ENCODE data around the gene CYTH2. TPM values are rescaled to one million over a fixed set of nuclear protein-coding genes. Genes with fewer than 3 reads are reported as not detected.

Gene CYTH2
- total RNA-seq, 4 donors from 2014 or later = 91.6 to 232 (median 139) TPM

GRCh38 chr19:48530770-48531169 lies 61.6 kb downstream of the CYTH2 start:
- Histone ChIP-seq H3K9me3 (no peaks in the 10 kb centered on the region), H3K4me3 (replicated peaks in 1 of 3) (no peak overlapping the region), H3K36me3 (no peaks in the 10 kb centered on the region), H3K27ac (no peak overlapping the region), H3K27me3 (no peaks in the 10 kb centered on the region), H3K4me1 (no peaks in the 10 kb centered on the region)
- DNase-seq = no peak
- TF ChIP-seq CTCF (IDR thresholded peaks at IDR 0.05) (no peak), POLR2A (IDR thresholded peaks at IDR 0.05) (no peak)
- intact Hi-C loops (cut with DNase I) = no loop called here
- 80 to 85% methylated on average over 6 of the region's 6 CpGs for WGBS, 2 donors

Other genes with a start within 250 kb of the CYTH2 start
- 10 to 100 TPM; 37.0 to 58.9 (median 57.7) TPM for gene CARD8, start 213.5 kb upstream of the CYTH2 start, total RNA-seq
- gene ZNF114, start 199.3 kb upstream of the CYTH2 start, total RNA-seq = 10 to 100 TPM in 1 of 4 donors, 1 to 10 TPM in 3; 5.3 to 11.7 (median 6.1) TPM
- gene EMP3, start 143.8 kb upstream of the CYTH2 start, total RNA-seq = 10 to 100 TPM; 14.0 to 19.3 (median 14.9) TPM
- gene TMEM143, start 105.4 kb upstream of the CYTH2 start, total RNA-seq = 10 to 100 TPM in 1 of 4 donors, 1 to 10 TPM in 3; 6.3 to 12.6 (median 9.2) TPM
- gene SYNGR4, start 105.0 kb upstream of the CYTH2 start, total RNA-seq = not detected
- gene KDELR1, start 77.8 kb upstream of the CYTH2 start, total RNA-seq = 100 to 1,000 TPM; 121 to 160 (median 141) TPM
- 1 to 10 TPM in 1 of 4 donors, under 1 TPM in 3; 0.56 to 2.2 (median 0.84) TPM for gene GRIN2D, start 75.7 kb upstream of the CYTH2 start, total RNA-seq
- gene GRWD1, start 23.4 kb upstream of the CYTH2 start, total RNA-seq = 10 to 100 TPM; 22.4 to 40.5 (median 29.1) TPM
- gene KCNJ14, start 13.8 kb upstream of the CYTH2 start, total RNA-seq = 1 to 10 TPM; 1.2 to 1.9 (median 1.4) TPM
- gene LMTK3, start 42.5 kb downstream of the CYTH2 start, total RNA-seq = 1 to 10 TPM; 3.0 to 7.1 (median 4.6) TPM
- gene SULT2B1, start 82.8 kb downstream of the CYTH2 start, total RNA-seq = under 1 TPM in 3 of 4 donors, not detected in 1; 0.54 to 0.88 (median 0.78) TPM
- gene SPACA4, start 137.4 kb downstream of the CYTH2 start, total RNA-seq = under 1 TPM in 1 of 4 donors, not detected in 3; 0.67 TPM
- not detected for gene FAM83E, start 145.7 kb downstream of the CYTH2 start, total RNA-seq
- 1,000 to 10,000 TPM; 1,845 to 2,426 (median 1,951) TPM for gene RPL18, start 149.8 kb downstream of the CYTH2 start, total RNA-seq
- 10 to 100 TPM; 17.1 to 45.4 (median 31.4) TPM for gene SPHK2, start 150.1 kb downstream of the CYTH2 start, total RNA-seq
- gene DBP, start 168.0 kb downstream of the CYTH2 start, total RNA-seq = 10 to 100 TPM; 18.9 to 32.8 (median 25.1) TPM
- 10 to 100 TPM in 1 of 4 donors, 1 to 10 TPM in 3; 4.6 to 13.4 (median 6.3) TPM for gene CA11, start 176.8 kb downstream of the CYTH2 start, total RNA-seq
- gene NTN5, start 203.6 kb downstream of the CYTH2 start, total RNA-seq = 1 to 10 TPM in 1 of 4 donors, under 1 TPM in 2, not detected in 1; 0.45 to 1.2 (median 0.78) TPM
- gene FUT2, start 226.6 kb downstream of the CYTH2 start, total RNA-seq = 1 to 10 TPM in 1 of 4 donors, under 1 TPM in 1, not detected in 2; 0.27 to 1.3 TPM